Frontal cortex (tissue), 4 donors: ENCODE data around the gene SCYGR2. TPM values are rescaled to one million over a fixed set of nuclear protein-coding genes. Genes with fewer than 3 reads are reported as not detected.

ENCODE experiments used
- DNase-seq, 2 donors: peaks; one replicate each; pipeline ENCODE4 v3.0.0; 2012; ENCODE audit warnings: low spot score in 2 of 2
- FAIRE-seq: peaks from 2 replicates; lab custom pipeline; 2012; peaks lifted over from hg19 to GRCh38; lab: Jason Lieb, UNC
- total RNA-seq: library from RNA; depleted of rRNA; stranded (reverse); fragments of >200 nt; gene quantifications from one replicate; pipeline ENCODE4 v1.2.3, GENCODE V29; 2014
- donor health status: control.
- donor health status: control.
- donor health status: control.

Gene SCYGR2
- total RNA-seq, 1 donor from 2014 or later, result not detected

DNA sequence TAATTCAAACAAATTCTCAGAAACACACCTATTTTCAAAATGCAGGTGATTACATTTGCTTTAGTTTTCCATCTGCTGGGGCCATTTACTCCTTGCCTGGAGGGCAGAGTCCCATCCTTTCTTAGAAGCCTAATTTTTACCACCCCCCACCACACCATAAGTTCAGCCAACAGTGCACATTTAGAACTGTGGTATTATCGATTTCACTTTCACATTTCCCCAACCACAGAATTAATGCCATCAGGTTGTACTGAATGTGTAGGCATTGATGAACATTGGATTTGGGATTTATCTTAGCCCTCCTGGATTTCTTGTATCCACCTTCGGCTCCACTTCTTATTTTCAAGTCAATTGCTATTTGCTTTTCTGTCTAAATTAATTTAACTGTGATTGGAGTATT, 11.4 kb downstream of the SCYGR2 start:
- no peak for FAIRE-seq
- DNase-seq, result no peak

DNA sequence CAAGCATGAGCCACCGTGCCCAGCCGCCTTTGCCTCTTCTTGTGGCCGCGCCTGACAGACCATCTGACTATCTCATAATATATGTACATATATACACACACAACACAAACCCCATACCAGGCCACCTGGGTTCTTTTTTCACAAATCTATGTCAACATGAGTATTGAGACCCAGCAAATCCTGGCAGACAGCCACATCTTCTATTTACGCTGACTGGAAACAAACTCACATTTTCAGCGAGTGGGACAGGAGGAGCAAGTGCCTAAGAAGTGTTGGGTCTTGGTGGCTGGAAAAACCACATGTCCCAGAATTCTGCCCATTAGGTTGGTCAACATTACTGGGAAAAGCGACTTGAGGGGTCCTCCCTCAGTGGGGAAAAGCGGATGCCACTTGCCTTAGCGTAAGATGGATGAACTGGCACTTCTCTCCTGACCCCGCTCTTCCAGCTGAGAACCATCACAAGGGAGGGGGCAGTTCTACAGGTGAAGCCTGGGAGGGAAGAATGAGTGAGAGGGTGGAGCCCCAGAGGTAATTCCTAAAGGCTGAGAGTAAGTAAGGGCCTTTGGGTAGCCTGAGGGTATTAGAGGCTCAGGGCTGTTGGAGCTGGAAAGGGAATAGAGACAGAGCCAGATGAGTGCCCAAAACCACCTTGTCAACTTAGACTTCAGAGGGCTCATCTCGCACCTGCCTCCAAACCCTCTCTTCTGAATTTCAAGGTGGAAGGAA, 14.0 kb downstream of the SCYGR2 start:
- no peak for FAIRE-seq

DNA sequence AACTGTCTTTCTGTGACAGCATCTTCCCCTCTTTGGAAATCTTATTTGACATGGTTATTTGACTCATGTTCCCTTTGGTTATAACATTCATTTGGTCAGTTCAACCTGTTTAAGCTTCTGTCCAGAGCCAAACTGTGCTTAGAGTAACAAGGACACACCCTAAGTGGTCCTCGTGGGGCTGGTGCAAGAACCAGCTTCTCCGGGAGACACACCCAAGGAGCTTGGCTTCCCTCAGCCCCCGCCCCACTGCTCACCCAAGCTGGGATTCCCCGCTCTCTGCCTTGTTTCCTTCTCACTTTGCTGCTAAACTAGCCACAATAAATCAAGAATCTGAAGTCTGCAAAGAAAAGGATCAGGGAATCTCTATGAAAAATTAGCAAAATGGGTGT, 14.6 kb downstream of the SCYGR2 start:
- FAIRE-seq, result no peak
- no peak for DNase-seq

More for the DNA sequence above, 14.0 kb downstream of the SCYGR2 start:
- DNase-seq, result no peak

DNA sequence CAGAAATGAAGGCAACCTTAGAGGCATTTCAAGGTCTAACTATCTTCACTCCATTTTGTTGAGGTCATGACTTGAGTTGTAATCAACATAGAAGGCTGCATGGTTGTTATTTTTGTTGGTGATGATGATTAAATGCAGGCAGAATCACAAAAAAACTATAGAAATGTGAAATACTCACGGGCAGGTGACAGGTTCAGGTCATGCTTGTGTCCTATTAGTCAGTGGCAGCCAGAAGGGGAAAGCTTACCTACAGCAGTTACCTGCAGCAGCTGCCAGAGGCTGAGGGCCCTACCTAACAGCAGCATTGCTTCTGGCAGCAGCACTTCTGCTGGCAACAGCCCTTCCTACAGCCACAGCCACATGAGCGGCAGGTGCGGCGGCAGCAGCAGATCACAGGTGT, 15.6 kb downstream of the SCYGR2 start:
- DNase-seq (no peak), FAIRE-seq (no peak)

DNA sequence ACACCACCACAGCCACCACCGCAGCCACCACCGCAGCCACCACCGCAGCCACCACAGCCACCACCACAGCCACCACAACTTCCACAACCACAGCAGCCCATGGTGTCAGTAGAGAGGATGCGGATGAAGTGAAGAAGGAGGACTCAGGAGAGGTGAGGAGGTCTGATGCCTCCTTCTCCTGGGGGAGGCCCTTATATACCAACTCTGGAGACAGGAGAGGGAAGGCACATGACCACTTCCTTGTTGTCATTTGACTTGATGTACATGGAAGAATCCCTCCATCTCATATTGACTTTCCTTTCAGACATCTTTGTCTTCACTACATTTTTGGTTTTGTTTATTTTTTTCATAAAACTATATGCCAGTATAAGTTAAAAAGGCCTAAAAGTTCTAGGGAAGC, 16.0 kb downstream of the SCYGR2 start, which contains the start of gene SCYGR3:
TSS of gene SCYGR3 (minus strand) at position 101 of the 400 bp plus-strand sequence. CDS start at position 101, 0 bp downstream.
- no peak for FAIRE-seq
- no peak for DNase-seq

DNA sequence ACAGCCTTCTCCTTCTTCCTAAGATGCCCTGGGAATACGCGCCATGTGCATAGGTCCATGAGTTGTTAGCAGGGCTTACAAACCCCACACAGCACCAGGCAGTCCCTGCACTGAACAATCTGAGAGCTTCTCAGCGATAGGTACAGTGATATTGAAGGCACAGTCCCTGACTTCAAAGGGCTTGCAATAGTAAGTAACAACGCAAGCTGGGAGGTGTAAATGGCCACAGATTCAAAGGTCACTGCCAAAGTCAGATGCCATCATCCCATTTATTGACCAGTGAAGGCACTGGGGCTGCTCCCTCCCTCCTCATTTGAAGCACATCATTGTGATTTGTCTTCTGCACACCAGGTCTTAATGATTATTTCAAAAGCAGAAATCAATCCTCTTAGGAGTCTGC, 16.5 kb downstream of the SCYGR2 start:
- no peak for DNase-seq
- FAIRE-seq, result no peak

DNA sequence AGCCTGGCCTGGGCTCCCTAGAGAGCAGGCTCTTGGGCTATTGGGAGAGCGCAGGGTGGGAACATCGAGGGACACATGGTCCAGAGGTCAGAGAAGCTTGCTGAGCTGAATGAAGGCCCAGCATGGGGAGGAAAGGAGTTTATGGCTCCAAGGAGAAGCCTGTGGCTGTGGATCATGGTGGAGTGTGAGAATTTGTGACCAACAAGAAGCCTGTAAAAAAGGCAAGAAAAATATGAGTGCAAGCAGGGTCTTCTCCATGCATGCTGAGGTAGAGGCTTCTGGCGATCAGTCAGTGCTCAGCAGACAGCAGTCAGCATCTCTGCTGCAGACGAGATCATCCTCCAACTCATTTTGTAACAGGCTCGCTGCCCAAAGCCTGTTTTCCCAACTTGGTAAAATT, 17.2 kb downstream of the SCYGR2 start:
- DNase-seq, result no peak

DNA sequence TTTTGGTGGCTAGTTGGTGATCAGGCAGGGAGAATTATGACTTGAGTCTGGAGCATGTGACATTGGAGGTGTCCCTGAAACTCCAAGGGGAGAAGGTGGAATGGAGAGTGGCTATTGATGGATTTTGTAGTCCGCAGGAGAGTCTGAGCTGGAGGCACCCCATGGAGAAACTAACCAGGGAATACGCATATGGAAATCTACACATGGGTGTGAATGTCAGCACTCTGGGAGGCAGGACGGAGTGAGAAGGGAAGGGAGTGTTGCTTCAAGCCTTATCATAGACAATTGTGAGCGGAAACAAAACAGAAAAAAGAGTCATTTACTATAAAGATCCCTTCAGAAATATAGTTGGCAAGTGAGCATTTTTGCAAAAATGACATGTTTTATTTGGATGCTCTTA, 17.9 kb downstream of the SCYGR2 start:
- no peak for FAIRE-seq
- no peak for DNase-seq

More for the DNA sequence above, 17.2 kb downstream of the SCYGR2 start:
- FAIRE-seq, result no peak

DNA sequence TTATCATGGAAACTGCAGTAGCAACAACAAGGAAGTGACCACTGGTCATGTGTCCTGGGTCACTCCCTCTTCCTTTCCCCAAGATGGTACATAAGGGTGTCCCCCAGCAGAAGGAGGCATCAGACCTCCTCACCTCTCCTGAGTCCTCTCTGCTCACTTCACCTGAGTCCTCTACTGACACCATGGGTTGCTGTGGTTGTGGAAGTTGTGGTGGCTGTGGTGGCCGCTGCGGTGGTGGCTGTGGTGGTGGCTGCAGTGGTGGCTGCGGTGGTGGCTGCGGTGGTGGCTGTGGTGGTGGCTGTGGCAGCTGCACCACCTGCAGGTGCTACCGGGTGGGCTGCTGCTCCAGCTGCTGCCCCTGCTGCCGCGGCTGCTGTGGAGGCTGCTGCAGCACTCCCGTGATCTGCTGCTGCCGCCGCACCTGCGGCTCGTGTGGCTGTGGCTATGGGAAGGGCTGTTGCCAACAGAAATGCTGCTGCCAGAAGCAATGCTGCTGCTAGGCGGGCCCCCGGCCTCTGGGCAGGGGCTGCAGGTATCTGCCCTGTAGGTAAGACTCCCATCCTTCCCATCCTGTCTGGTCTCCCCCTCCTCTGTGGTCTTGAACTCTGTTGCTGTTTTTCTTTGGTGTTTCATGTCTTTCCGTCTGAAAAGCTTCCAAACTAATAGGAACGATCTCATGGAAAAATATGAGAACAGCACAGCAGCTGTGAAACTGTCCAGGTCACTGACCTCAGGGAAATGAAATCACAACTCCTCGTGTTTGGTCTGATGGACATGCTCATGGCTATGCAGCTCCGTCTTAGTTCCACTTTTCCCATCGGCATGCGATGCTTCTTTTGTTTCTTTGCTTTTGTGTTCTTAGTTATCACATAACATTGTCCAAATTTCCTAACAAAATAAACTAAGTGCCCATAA, 18.9 kb downstream of the SCYGR2 start, which contains the start of gene SCYGR4:
TSS of gene SCYGR4 (plus strand) at position 183 of the 915 bp plus-strand sequence. CDS start at position 183, 0 bp downstream.
- FAIRE-seq (no peak), DNase-seq (no peak)

DNA sequence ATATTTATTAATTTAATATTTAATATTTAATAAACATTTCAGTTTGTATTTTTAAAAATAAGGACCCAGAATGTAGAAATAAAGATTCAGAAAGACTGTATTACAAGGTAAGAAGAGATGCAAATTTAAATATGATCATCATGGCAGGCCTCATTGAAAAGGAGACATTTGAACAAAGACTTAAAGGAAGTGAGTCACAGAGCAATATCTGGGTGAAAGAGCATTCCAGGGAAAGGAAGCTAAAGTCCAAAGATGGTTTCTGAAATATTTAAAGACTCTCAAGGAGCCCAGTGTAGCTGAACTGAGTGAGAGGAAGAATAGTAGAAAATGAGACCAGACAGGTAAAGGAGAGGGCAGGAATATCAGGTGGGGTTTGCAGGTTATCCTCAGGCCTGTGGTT, 24.5 kb downstream of the SCYGR2 start:
- DNase-seq (no peak), FAIRE-seq (no peak)

DNA sequence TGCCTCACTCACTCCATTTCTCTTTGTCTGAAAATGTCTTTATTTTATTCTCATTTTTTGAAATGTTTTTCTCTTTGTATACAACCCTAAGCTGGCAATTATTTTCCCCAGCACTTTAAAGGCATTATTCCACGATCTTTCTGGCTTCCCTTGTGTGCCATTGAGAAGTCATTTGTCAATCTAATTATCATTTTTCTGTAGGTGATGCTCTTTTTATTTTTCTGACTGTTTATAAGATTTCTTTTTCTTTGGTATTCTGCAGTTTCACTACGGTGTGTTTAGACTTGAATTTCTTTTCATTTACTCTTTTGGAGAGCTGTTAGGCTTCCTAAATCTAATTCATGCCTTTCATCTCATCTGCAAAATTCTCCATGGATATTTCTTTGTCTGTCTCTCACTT, 26.7 kb downstream of the SCYGR2 start:
- FAIRE-seq (no peak), DNase-seq (no peak)

DNA sequence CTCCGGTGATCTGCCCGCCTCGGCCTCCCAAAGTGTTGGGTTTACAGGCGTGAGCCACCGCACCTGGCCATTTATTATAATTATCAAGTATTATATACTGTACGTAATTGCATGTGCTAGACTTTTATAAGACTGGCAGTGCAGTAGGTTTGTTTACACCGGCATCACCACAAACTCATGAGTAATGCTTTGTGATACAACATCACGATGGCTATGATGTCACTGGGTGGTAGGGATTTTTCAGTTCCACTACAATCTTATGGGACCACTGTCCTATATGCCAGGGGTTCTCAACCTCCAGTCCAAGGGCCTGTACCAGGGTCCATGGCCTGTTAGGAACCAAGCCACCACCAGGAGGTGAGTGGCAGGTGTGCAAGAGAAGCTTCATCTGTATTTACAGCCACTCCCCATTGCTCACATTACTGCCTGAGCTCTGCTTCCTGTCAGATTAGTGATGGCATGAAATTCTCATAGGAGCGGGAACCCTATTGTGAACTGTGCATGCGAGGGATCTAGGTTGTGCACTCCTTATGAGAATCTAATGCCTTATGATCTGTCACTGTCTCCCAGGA, 28.0 kb downstream of the SCYGR2 start:
- DNase-seq (no peak), FAIRE-seq (no peak)

DNA sequence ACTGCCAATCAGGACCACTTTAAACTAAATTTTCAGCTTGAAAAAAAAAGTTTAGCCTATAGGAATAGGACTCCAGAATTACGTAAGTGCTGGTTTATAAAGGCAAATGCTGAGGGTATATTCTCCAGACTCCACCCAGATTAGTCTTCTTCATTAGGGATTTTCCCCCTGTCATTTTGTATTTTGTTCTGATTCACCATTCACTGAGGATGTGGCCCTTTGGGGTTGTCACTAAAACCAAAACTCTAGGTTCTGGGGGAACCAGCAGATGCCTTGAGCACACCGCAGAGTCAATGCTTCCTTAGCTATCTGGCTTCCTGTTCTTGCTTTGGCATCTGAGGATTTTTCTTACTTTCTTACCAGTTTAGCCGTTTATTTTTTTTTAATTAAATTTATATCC, 29.1 kb downstream of the SCYGR2 start:
- FAIRE-seq (no peak), DNase-seq (no peak)

DNA sequence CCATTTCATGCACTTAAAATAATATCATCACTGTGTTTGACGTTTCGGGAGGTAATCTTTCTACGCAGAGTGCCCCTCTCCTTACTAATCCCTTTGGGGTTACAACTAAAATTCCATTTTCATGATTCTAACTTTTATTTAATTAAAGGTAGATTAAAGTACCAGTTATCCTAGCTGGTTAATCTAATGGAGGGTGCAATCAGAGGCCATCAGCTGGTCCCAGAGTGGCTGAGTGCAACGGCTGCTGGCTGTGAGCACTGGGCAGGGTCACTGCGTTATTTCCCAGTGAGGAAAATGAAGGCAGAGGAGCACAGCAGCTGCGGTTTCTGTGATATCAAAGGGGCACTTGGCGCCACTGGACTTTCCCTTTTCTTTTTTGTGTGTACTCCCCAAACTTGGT, 30.7 kb downstream of the SCYGR2 start:
- DNase-seq (no peak), FAIRE-seq (no peak)

DNA sequence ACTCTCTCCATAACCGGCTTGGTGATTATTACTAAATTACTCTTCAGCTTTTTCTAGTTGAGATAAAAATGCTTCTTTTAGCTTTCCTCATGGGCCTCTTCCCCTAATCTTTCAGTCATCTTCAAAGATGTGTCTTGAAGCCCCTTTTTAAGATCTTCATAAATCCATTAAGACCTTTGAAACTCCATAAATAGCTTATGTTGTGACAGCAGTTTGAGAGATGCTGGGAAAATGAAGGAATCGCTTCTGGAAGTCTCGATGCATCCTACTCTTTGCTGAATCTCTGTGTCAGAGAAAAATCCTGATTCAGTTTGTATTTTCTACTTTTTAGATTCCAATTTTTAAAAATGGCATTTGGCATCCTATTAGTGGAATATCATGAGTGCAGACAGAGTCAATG, 31.6 kb downstream of the SCYGR2 start:
- FAIRE-seq, result no peak
- DNase-seq, result no peak

DNA sequence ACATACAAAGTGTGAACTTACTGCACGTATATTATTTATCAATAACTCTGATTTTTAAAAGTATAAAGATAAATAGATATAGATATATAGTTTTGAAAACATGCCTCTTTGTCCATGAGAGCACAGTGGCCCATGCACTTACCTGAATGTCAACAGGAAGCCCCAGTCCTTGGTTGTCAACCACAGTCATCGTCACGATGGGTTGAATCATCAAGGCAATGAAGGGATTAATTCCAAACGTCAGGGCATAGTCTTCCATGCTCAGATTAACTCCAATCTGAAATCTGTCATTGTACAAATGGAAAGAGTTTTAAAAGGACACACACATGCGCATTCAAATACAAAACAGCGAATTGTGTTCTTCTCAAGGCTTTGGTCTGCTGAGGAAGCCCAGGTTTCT, 34.1 kb downstream of the SCYGR2 start:
- no peak for DNase-seq
- FAIRE-seq, result no peak

DNA sequence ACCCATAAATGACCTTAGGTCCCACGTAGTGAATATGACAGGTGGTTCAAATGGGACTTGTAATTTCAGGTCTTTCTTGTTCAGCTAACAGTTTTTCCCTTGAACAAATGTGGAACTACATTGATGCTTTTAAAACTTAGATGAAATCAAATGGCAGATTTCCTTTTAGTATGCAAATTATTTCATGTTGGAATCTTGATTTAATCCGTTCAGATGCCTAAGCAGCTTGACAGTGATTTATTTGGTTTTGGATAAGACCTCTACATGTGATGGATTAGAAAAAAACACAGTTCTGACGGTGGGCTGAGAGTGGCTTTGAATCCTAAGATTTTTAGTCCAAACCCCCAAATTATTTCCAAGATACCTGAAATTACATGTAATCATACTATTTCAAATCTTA, 35.5 kb downstream of the SCYGR2 start:
- DNase-seq (no peak), FAIRE-seq (no peak)

DNA sequence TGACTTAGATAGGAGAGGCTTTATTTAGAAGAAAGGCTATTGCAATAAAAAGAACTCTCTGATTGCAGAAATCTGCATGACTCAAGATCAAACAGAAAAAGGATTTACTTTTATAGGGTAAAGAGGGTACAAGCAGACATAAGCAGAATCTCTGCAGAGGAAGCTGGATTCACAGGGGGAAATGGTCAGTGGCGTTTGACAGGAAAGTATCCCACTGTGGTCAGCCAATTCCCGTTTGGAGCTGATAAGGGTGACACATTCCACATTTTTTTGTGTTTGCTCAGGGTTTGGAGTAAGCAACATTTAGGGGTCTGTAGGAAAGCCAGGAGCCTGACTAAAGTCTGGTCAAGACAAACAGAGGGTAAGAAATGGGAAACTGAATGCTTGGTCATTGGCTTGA, 44.0 kb downstream of the SCYGR2 start:
- DNase-seq, result no peak
- no peak for FAIRE-seq

DNA sequence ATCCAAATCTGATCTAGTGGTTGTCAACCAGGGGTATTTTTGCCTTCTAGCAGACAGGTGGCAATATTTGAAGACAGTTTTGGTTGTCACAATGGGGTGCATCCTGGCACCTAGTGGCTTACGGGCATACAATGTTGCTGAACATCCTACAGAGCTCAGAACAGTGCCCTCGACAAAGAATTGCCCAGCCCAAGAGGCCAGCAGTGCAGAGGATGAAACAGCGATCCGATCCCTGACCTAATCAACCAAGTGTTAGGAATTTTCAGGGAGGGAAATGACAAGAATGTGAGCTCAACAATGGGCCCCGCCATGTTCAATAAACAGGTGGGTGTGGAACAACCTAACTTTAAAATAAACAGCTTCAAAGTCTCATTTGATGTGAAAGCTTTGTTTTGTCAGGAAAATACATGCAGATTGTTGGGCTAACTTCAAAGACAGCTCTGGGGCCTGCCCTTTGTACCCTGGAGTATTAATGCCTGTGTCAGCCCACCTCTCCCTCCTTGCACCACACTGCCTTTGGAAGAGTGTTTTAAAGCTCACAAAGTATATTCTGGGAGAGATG, 45.4 kb downstream of the SCYGR2 start:
- DNase-seq (no peak), FAIRE-seq (no peak)
